ENCODE data around the gene ZCCHC13.
A peak's percentile ranks its signal among the peaks of the same experiment; 100 is the strongest.
"Not testable (repeated sequence)": the region's sequence is repeated elsewhere in the genome, so short reads cannot be mapped to it uniquely, and the experiment has no call there.

The ZCCHC13 gene

GRCh38 chrX:74304016-74304415 lies at the start of gene ZCCHC13:
Gene ZCCHC13, plus strand, starts transcription at chrX:74304180. Its CDS starts 87 bp downstream, at chrX:74304267.
- no peak for DNase-seq (ENCODE audit: low read depth in 2 of 3, low spot score in 2 of 3)

- not testable (repeated sequence) for DNase-seq (ENCODE audit: low read depth in 2 of 3, low spot score in 2 of 3)
These were observed 45.9 kb upstream of the ZCCHC13 start for GRCh38 chrX:74258111-74258510.

GRCh38 chrX:74259885-74260491 lies 44.0 kb upstream of the ZCCHC13 start:
- DNase-seq (ENCODE audit: low read depth in 2 of 3, low spot score in 2 of 3), result no peak

GRCh38 chrX:74262452-74263209 lies 41.3 kb upstream of the ZCCHC13 start:
- no peak for DNase-seq (ENCODE audit: low read depth in 2 of 3, low spot score in 2 of 3)

- DNase-seq (ENCODE audit: low read depth in 2 of 3, low spot score in 2 of 3), result no peak
These were observed 33.6 kb upstream of the ZCCHC13 start for GRCh38 chrX:74270393-74270792.

- no peak for DNase-seq (ENCODE audit: low read depth in 2 of 3, low spot score in 2 of 3)
These were observed 31.8 kb upstream of the ZCCHC13 start for GRCh38 chrX:74272230-74272629.

- no peak for DNase-seq (ENCODE audit: low read depth in 2 of 3, low spot score in 2 of 3)
These were observed 29.5 kb upstream of the ZCCHC13 start for GRCh38 chrX:74274516-74274915.

GRCh38 chrX:74277320-74277719 lies 26.7 kb upstream of the ZCCHC13 start:
- no peak for DNase-seq (ENCODE audit: low read depth in 2 of 3, low spot score in 2 of 3)

GRCh38 chrX:74277846-74278245 lies 26.1 kb upstream of the ZCCHC13 start:
- DNase-seq (ENCODE audit: low read depth in 2 of 3, low spot score in 2 of 3), result no peak

- DNase-seq (ENCODE audit: low read depth in 2 of 3, low spot score in 2 of 3), result no peak
These were observed 23.2 kb upstream of the ZCCHC13 start for GRCh38 chrX:74280759-74281158.

- DNase-seq (ENCODE audit: low read depth in 2 of 3, low spot score in 2 of 3), result no peak
These were observed 19.5 kb upstream of the ZCCHC13 start for GRCh38 chrX:74284391-74284952.

- no peak for DNase-seq (ENCODE audit: low read depth in 2 of 3, low spot score in 2 of 3)
These were observed 16.8 kb upstream of the ZCCHC13 start for GRCh38 chrX:74286950-74287740.

GRCh38 chrX:74291577-74291963 lies 12.4 kb upstream of the ZCCHC13 start:
- DNase-seq (ENCODE audit: low read depth in 2 of 3, low spot score in 2 of 3), result no peak

GRCh38 chrX:74291964-74292807 lies 11.8 kb upstream of the ZCCHC13 start:
- DNase-seq (ENCODE audit: low read depth in 2 of 3, low spot score in 2 of 3), result peak; percentile 30 to 43 (median 42)

GRCh38 chrX:74292808-74293123 lies 11.2 kb upstream of the ZCCHC13 start:
- DNase-seq (ENCODE audit: low read depth in 2 of 3, low spot score in 2 of 3), result no peak

GRCh38 chrX:74293343-74293946 lies 10.5 kb upstream of the ZCCHC13 start:
- DNase-seq (ENCODE audit: low read depth in 2 of 3, low spot score in 2 of 3), result peak; percentile 4 to 34 (median 7)

GRCh38 chrX:74295101-74295500 lies 8.9 kb upstream of the ZCCHC13 start:
- DNase-seq (ENCODE audit: low read depth in 2 of 3, low spot score in 2 of 3), result no peak

GRCh38 chrX:74297766-74298165 lies 6.2 kb upstream of the ZCCHC13 start:
- no peak for DNase-seq (ENCODE audit: low read depth in 2 of 3, low spot score in 2 of 3)

GRCh38 chrX:74300869-74301268 lies 3.1 kb upstream of the ZCCHC13 start:
- DNase-seq (ENCODE audit: low read depth in 2 of 3, low spot score in 2 of 3), result no peak

- DNase-seq (ENCODE audit: low read depth in 2 of 3, low spot score in 2 of 3), result no peak
These were observed 14.7 kb downstream of the ZCCHC13 start for GRCh38 chrX:74318672-74319071.
